Upper lobe of left lung (tissue), 6 donors: Measurements from ENCODE around the gene CSF2RB. TPM values are rescaled to one million over a fixed set of nuclear protein-coding genes. Genes with fewer than 3 reads are reported as not detected.

Experiments used
- ATAC-seq, 2 donors: fragments of 200-7000 bp; cut with Tn5 transposase; one replicate each; pipeline ENCODE4 v1.9.1; 2022; ENCODE audit warnings: mild to moderate bottlenecking in 2 of 2, moderate library complexity in 2 of 2; ENCODE audit not compliant: low FRiP score in 2 of 2
- DNase-seq, 2 donors: peaks; one replicate each; pipeline ENCODE4 v3.0.0-alpha.2; 2019 to 2020
- H3K27ac ChIP-seq, 4 donors: fragments of 200-600 bp; sonication (generic); one replicate each; pipeline ENCODE4 v1.5.1; 2016 to 2019
- H3K27me3 ChIP-seq, 4 donors: fragments of 200-600 bp; sonication (generic); one replicate each; pipeline ENCODE4 v1.5.1; 2017 to 2019
- H3K36me3 ChIP-seq, 4 donors: fragments of 200-600 bp; sonication (generic); one replicate each; pipeline ENCODE4 v1.5.1; 2016 to 2019
- H3K4me1 ChIP-seq, 4 donors: fragments of 200-600 bp; sonication (generic); one replicate each; pipeline ENCODE4 v1.5.1; 2018 to 2019
- H3K4me3 ChIP-seq, 4 donors: fragments of 200-600 bp; sonication (generic); one replicate each; pipeline ENCODE4 v1.5.1; 2017 to 2019; ENCODE audit warnings: mild to moderate bottlenecking in 2 of 4, moderate library complexity in 1 of 4
- H3K9me3 ChIP-seq, 4 donors: fragments of 200-600 bp; sonication (generic); one replicate each; pipeline ENCODE4 v1.5.1; 2018 to 2019
- EP300 ChIP-seq, 4 donors: sonication (generic); formaldehyde crosslinking; IDR thresholded peaks; one replicate each; pipeline ENCODE4 v1.5.1; 2017; ENCODE audit warnings: antibody characterized with exemption in 4 of 4, control low read depth in 2 of 4
- POLR2A ChIP-seq, 4 donors: fragments of 450-650 bp; IDR thresholded peaks; one replicate each; pipeline ENCODE4 v1.5.1; 2016 to 2017; ENCODE audit warnings: antibody characterized with exemption in 4 of 4, mild to moderate bottlenecking in 2 of 4
- POLR2AphosphoS5 ChIP-seq, 2 donors: sonication (generic); formaldehyde crosslinking; IDR thresholded peaks; one replicate each; pipeline ENCODE4 v1.5.1; 2017; ENCODE audit warnings: antibody characterized with exemption in 2 of 2
- WGBS, 2 donors: methylation state at CpG; one replicate each; pipeline ENCODE4 v1.1.5; 2017 to 2018; 5-methylcytosine and 5-hydroxymethylcytosine counted together
- total RNA-seq, 6 donors: library from RNA; depleted of rRNA in 4 of 6; stranded (reverse); fragments of >200 nt in 4 of 6; gene quantifications; one replicate each; pipeline versions ENCODE4 v1.1.0 to v1.2.1, GENCODE V29; 2016 to 2021
- TF ChIP-seq, protein P1 (sequence below), 6 experiments: fragments of 450-650 bp in 4 of 6; fragments of 200-600 bp in 2 of 6; sonication (generic) in 2 of 6; IDR thresholded peaks; one replicate each; pipeline ENCODE4 v1.5.1; 2016 to 2019; ENCODE audit warnings: antibody characterized with exemption in 6 of 6
- donor health status: DM: no; HTN: no; CAD: no; lungs with moderate emphysema.
- donor health status: DM: no; HTN: yes; CAD: no; lungs with severe emphysema.

The CSF2RB gene
- total RNA-seq, 6 donors from 2014 or later, result 8.2 to 43.0 (median 24.2) TPM

DNA sequence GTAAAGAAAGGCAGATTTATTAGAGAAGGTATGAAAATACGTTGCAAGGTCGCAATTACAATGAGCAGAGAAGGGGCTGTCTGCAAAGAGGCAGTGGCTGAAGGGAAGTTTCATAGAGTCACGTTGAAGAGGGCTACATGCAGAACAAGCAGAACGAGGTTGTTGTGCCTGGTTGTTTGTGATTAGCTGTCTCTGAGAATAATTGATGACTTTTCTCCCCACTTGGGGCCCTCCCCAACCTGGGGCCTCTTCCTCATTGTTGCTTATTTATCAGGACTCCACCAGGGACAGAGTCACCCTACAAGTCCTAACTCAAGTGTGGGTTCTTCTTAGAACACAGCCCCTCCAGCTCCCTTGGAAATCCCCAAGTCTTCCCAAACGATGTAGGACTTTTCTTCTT is 29.1 kb downstream of the CSF2RB start:
- Histone ChIP-seq H3K9me3 (no peaks in the 10 kb centered on the region), H3K36me3 (peaks cover 0 to 2% (median under 1%) of the 10 kb centered on the region in 4 donors), H3K27me3 (no peaks in the 10 kb centered on the region), H3K4me1 (no peaks in the 10 kb centered on the region), H3K4me3 (no peak overlapping the region), H3K27ac (no peak overlapping the region)
- peak in 1 of 2 donors; percentile 1 for DNase-seq
- no peak for ATAC-seq
- WGBS, 2 donors, result 50 to 51% methylated on average over 5 of the region's 5 CpGs
- TF ChIP-seq, protein P1, sequence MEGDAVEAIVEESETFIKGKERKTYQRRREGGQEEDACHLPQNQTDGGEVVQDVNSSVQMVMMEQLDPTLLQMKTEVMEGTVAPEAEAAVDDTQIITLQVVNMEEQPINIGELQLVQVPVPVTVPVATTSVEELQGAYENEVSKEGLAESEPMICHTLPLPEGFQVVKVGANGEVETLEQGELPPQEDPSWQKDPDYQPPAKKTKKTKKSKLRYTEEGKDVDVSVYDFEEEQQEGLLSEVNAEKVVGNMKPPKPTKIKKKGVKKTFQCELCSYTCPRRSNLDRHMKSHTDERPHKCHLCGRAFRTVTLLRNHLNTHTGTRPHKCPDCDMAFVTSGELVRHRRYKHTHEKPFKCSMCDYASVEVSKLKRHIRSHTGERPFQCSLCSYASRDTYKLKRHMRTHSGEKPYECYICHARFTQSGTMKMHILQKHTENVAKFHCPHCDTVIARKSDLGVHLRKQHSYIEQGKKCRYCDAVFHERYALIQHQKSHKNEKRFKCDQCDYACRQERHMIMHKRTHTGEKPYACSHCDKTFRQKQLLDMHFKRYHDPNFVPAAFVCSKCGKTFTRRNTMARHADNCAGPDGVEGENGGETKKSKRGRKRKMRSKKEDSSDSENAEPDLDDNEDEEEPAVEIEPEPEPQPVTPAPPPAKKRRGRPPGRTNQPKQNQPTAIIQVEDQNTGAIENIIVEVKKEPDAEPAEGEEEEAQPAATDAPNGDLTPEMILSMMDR (IDR thresholded peaks at IDR 0.05), result no peak
- TF ChIP-seq POLR2AphosphoS5 (IDR thresholded peaks at IDR 0.05) (no peak), EP300 (IDR thresholded peaks at IDR 0.05) (no peak), POLR2A (IDR thresholded peaks at IDR 0.05) (no peak)

DNA sequence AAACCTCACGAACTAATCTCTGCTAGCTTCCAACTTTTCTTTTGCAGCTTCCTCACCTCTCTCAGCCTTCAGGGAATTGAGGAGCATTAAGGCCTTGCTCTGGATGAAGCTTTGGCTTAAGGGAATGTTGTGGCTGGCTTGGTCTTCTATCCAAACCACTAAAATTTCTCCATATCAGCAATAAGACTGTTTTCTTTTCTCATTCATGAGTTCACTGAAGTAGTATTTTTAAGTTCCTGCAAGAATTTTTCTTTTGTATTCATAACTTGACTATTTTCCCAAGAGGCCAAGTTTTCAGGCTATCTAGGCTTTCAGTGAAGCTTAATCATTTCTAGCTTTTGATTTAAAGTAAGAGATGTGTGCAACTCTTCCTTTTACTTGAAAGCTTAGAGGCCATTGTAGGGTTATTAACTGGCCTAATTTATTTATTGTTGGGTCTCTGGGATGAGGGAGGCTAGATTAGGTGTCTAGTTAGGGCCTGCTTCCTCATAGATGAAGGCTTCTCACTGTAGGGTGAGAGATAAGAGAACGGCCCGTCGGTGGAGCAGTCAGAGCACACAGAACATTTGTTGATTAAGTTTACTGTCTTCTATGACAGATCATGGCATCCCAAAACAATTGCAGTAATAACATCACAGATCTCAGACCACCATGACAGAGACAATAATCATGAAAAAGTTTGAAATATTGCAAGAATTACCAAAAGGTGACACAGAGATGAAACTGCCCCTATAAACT is 33.2 kb downstream of the CSF2RB start:
- H3K4me1 ChIP-seq, result no peaks in the 10 kb centered on the region
- no peak for DNase-seq
- ATAC-seq, result no peak
- H3K27ac ChIP-seq, result no peak overlapping the region
- TF ChIP-seq, protein P1 (IDR thresholded peaks at IDR 0.05), result no peak
- no peak for TF ChIP-seq POLR2AphosphoS5 (IDR thresholded peaks at IDR 0.05)
- TF ChIP-seq EP300 (IDR thresholded peaks at IDR 0.05), result no peak
- no peak for TF ChIP-seq POLR2A (IDR thresholded peaks at IDR 0.05)
- no peaks in the 10 kb centered on the region for H3K9me3 ChIP-seq
- WGBS, 2 donors, result 50 to 69% methylated on average over 4 of the region's 4 CpGs
- H3K36me3 ChIP-seq, result no peaks in the 10 kb centered on the region
- H3K4me3 ChIP-seq, result no peak overlapping the region
- H3K27me3 ChIP-seq, result no peaks in the 10 kb centered on the region

DNA sequence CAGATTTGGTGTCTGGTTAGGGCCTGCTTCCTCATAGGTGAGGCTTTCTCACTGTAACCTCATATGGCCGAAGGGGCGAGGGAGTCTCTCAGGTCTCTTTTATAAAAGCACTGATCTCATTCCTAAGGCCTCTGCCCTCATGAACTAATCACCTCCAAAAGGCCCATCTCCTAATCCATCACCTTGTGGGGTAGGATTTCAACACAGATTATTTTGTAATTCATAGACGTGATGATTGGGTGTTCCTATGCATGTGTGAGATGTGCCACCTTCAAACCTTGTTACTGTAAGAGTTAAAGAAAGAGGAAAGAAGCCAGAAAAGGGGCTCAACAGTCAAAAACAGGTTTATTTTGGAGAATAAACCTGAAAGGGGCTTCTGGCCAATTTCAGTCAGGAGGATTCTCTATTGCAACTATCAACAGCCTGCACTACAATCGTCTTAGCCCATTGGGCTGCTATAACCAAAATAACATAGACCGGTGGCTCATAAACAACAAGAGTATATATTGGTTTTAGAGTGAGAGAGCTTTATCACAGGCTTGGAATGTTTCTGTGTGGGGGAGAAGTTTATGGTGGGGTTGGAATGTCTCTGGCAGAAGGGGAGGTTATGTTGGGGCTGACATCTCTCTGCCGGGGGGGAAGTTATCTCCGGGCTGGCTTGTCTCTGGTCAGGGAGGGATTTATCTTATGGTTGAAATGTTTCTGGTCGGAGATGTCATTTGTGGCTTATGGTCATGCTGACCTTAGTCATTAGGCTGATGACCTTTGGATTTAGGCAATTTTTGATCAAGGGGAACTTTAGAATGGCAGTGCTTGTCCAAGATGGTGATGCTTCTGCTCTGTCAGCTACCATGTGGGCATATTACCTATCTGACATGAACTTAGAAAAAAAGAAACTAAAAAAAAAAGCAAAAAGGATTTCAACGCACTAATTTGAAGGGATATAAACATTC is 35.1 kb downstream of the CSF2RB start:
- Histone ChIP-seq H3K27me3 (no peaks in the 10 kb centered on the region), H3K4me3 (no peak overlapping the region), H3K4me1 (no peaks in the 10 kb centered on the region), H3K27ac (no peak overlapping the region), H3K9me3 (no peaks in the 10 kb centered on the region), H3K36me3 (no peaks in the 10 kb centered on the region)
- TF ChIP-seq, protein P1 (IDR thresholded peaks at IDR 0.05), result no peak
- TF ChIP-seq POLR2A (IDR thresholded peaks at IDR 0.05), result no peak
- TF ChIP-seq POLR2AphosphoS5 (IDR thresholded peaks at IDR 0.05), result no peak
- TF ChIP-seq EP300 (IDR thresholded peaks at IDR 0.05), result no peak
- ATAC-seq (no peak), DNase-seq (peak in 1 of 2 donors; percentile 0)
- 78 to 81% methylated on average over 9 of the region's 9 CpGs for WGBS, 2 donors

DNA sequence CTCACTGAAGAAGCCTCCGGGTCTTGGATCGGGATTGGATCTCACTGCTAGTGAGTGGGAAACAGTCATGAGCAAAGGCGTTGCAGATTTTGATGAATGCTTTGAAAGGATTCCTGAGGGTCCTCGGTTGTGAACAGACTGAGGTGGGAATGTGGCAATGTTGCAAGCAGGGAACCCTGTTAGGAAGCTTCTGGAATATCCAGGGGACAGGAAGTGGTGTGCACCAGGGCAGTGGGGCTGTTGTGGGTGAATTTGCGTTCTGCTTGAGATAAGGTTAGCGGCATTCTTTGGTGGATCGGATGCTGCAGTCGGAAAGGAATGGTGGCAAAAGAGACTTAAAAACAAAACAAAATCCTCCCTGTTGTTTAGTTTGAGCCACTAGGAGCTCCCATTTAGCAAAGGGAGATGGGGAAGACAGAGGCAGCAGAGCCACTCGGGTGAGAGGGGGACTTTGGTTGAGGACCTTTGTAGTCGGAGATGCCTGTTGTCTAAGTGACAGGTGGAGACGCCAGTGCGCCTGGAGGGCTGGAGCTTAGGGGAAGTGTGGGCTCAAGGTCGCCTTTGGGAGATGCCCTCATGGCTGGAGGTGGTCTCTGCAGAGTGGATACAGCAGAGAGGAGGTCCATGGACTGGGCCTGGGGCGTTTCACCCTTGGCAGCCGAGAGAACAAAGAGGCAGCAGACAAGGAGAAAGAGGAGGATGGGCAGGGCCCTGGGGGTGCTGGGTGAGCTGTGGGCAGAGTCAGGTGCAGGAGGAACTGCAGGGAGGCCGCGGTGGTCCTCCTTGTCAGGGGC is 37.6 kb downstream of the CSF2RB start:
- Histone ChIP-seq H3K4me1 (no peaks in the 10 kb centered on the region), H3K27me3 (no peaks in the 10 kb centered on the region), H3K9me3 (no peaks in the 10 kb centered on the region), H3K4me3 (no peak overlapping the region), H3K36me3 (no peaks in the 10 kb centered on the region), H3K27ac (no peak overlapping the region)
- TF ChIP-seq POLR2AphosphoS5 (IDR thresholded peaks at IDR 0.05) (no peak), POLR2A (IDR thresholded peaks at IDR 0.05) (no peak), EP300 (IDR thresholded peaks at IDR 0.05) (no peak)
- TF ChIP-seq, protein P1 (IDR thresholded peaks at IDR 0.05), result no peak
- peak in 1 of 2 donors; percentile 14 for DNase-seq
- ATAC-seq, result no peak
- WGBS, 2 donors, result 83 to 87% methylated on average over 17 of the region's 17 CpGs
